GM19025 (cell line): ENCODE measurements around the gene B3GAT2.

Source experiments
- ATAC-seq: cut with Tn5 transposase; IDR thresholded peaks from one replicate; pipeline ENCODE4 v1.9.1; 2021; ENCODE audit warnings: mild to moderate bottlenecking, low read depth, moderate library complexity; ENCODE audit not compliant: unreplicated experiment

Gene B3GAT2

GRCh38 chr6:70901324-70901723 is 55.5 kb downstream of the B3GAT2 start:
- no peak for ATAC-seq

GRCh38 chr6:70900047-70900446 is 56.8 kb downstream of the B3GAT2 start:
- ATAC-seq: no peak

GRCh38 chr6:70894001-70894400 is 62.9 kb downstream of the B3GAT2 start:
- ATAC-seq: no peak

- no peak for ATAC-seq
These were observed 67.6 kb downstream of the B3GAT2 start for GRCh38 chr6:70889270-70889669.

GRCh38 chr6:70886661-70887060 is 70.2 kb downstream of the B3GAT2 start:
- no peak for ATAC-seq

GRCh38 chr6:70886071-70886470 is 70.8 kb downstream of the B3GAT2 start:
- no peak for ATAC-seq

GRCh38 chr6:70884074-70884983 is 72.5 kb downstream of the B3GAT2 start:
- peak; percentile 68 for ATAC-seq

GRCh38 chr6:70879496-70879895 is 77.4 kb downstream of the B3GAT2 start:
- ATAC-seq: no peak

- no peak for ATAC-seq
These were observed 82.5 kb downstream of the B3GAT2 start for GRCh38 chr6:70874181-70874913.

- no peak for ATAC-seq
These were observed 84.4 kb downstream of the B3GAT2 start for GRCh38 chr6:70872469-70872868.

- no peak for ATAC-seq
These were observed 92.5 kb downstream of the B3GAT2 start for GRCh38 chr6:70864401-70864800.

GRCh38 chr6:70863343-70863742 is 93.5 kb downstream of the B3GAT2 start:
- no peak for ATAC-seq

GRCh38 chr6:70860920-70861319 is 95.9 kb downstream of the B3GAT2 start:
- ATAC-seq: no peak

- no peak for ATAC-seq
These were observed 96.8 kb downstream of the B3GAT2 start for GRCh38 chr6:70860045-70860444.

GRCh38 chr6:70857387-70858077 is 99.3 kb downstream of the B3GAT2 start:
- peak; percentile 97 for ATAC-seq

GRCh38 chr6:70852667-70853246 is 104.1 kb downstream of the B3GAT2 start:
- ATAC-seq: no peak

- no peak for ATAC-seq
These were observed 107.4 kb downstream of the B3GAT2 start for GRCh38 chr6:70849348-70850069.

- no peak for ATAC-seq
These were observed 109.5 kb downstream of the B3GAT2 start for GRCh38 chr6:70847106-70848084.
